T-helper 1 cell (primary cell): ENCODE data around the gene EFNA5.

ENCODE experiments used
- DNase-seq, 5 donors: peaks; one replicate each; pipeline ENCODE4 v3.0.0-alpha.2; 2012 to 2020

The EFNA5 gene

GRCh38 chr5:107672211-107673038 is 1.7 kb upstream of the EFNA5 start:
- DNase-seq, result no peak

- DNase-seq, result no peak
Measured at GRCh38 chr5:107671742-107672210, 1.0 kb upstream of the EFNA5 start.

GRCh38 chr5:107670087-107670931 is 428 bp downstream of the EFNA5 start:
- DNase-seq, result no peak

- no peak for DNase-seq
Measured at GRCh38 chr5:107669096-107670031, 1.4 kb downstream of the EFNA5 start.

- no peak for DNase-seq
Measured at GRCh38 chr5:107668154-107669095, 2.3 kb downstream of the EFNA5 start.

- DNase-seq, result no peak
Measured at GRCh38 chr5:107666051-107666655, 4.6 kb downstream of the EFNA5 start.

GRCh38 chr5:107665036-107665570 is 5.6 kb downstream of the EFNA5 start:
- DNase-seq, result no peak

- DNase-seq, result no peak
Measured at GRCh38 chr5:107663697-107664096, 7.0 kb downstream of the EFNA5 start.

GRCh38 chr5:107661650-107662044 is 9.1 kb downstream of the EFNA5 start:
- no peak for DNase-seq

GRCh38 chr5:107661038-107661649 is 9.6 kb downstream of the EFNA5 start:
- DNase-seq, result no peak

- no peak for DNase-seq
Measured at GRCh38 chr5:107658528-107658927, 12.2 kb downstream of the EFNA5 start.

GRCh38 chr5:107655831-107656230 is 14.9 kb downstream of the EFNA5 start:
- DNase-seq, result no peak

GRCh38 chr5:107654827-107655226 is 15.9 kb downstream of the EFNA5 start:
- no peak for DNase-seq

- DNase-seq, result no peak
Measured at GRCh38 chr5:107653685-107654084, 17.1 kb downstream of the EFNA5 start.

GRCh38 chr5:107652839-107653607 is 17.7 kb downstream of the EFNA5 start:
- DNase-seq, result no peak

- DNase-seq, result no peak
Measured at GRCh38 chr5:107652408-107652807, 18.3 kb downstream of the EFNA5 start.

- DNase-seq, result no peak
Measured at GRCh38 chr5:107651325-107651724, 19.4 kb downstream of the EFNA5 start.

- DNase-seq, result no peak
Measured at GRCh38 chr5:107646418-107646817, 24.3 kb downstream of the EFNA5 start.

- DNase-seq, result no peak
Measured at GRCh38 chr5:107640568-107640967, 30.2 kb downstream of the EFNA5 start.
